K562 (cell line): ENCODE data around the gene LSM4. TPM values are rescaled to one million over a fixed set of nuclear protein-coding genes. Genes with fewer than 3 reads are reported as not detected.

Experiments used
- ARNT ChIP-seq, 2 experiments: fragments of 450-650 bp; IDR thresholded peaks; 2 replicates each; pipeline ENCODE4 v1.6.1; 2016; ENCODE audit warnings: mild to moderate bottlenecking in 1 of 2
- MTF1 ChIP-seq: fragments of 250-450 bp; sonication (Bioruptor Pico); IDR thresholded peaks from 2 replicates; pipeline ENCODE4 v1.9.0; 2021; ENCODE audit warnings: moderate library complexity, mild to moderate bottlenecking, inconsistent platforms, borderline replicate concordance
- POLR2AphosphoS2 ChIP-seq: IDR thresholded peaks from 2 replicates; pipeline ENCODE4 v1.6.1; 2012; ENCODE audit warnings: low read length, improper control_type of control experiment
- POLR2B ChIP-seq: fragments of 450-650 bp; IDR thresholded peaks from 2 replicates; pipeline ENCODE4 v1.6.1; 2018; ENCODE audit warnings: low read depth; ENCODE audit not compliant: partially characterized antibody
- RBM22 ChIP-seq: fragments of 200-400 bp; formaldehyde crosslinking; IDR thresholded peaks from 2 replicates; pipeline ENCODE4 v1.6.1; 2018; ENCODE audit warnings: low read length, low read depth; ENCODE audit not compliant: poor library complexity, severe bottlenecking
- RCOR1 ChIP-seq, 2 experiments: IDR thresholded peaks; 2 replicates each; pipeline ENCODE4 v1.6.1; 2012; ENCODE audit warnings: low read depth in 2 of 2, low read length in 2 of 2, borderline replicate concordance in 1 of 2, improper control_type of control experiment in 1 of 2
- SNIP1 ChIP-seq: fragments of 450-650 bp; IDR thresholded peaks from 2 replicates; pipeline ENCODE4 v1.7.1; 2017; ENCODE audit warnings: low read depth, mild to moderate bottlenecking
- SNRNP70 ChIP-seq: fragments of 200-400 bp; formaldehyde crosslinking; optimal IDR thresholded peaks from 2 replicates; pipeline ENCODE3; 2017; ENCODE audit warnings: low read depth, low read length
- TAL1 ChIP-seq: fragments of 450-650 bp; IDR thresholded peaks from 2 replicates; pipeline ENCODE4 v1.6.1; 2016; ENCODE audit warnings: mild to moderate bottlenecking
- TEAD1 ChIP-seq, 2 experiments: fragments of 450-650 bp in 1 of 2; sonication (generic) in 1 of 2; formaldehyde crosslinking; IDR thresholded peaks; 2 replicates each; pipeline versions ENCODE4 v1.4.0 to v1.8.0; 2020 to 2022; ENCODE audit warnings: mild to moderate bottlenecking in 2 of 2, missing genetic modification reagents in 1 of 2
- TOE1 ChIP-seq, 2 experiments: fragments of 450-650 bp in 1 of 2; sonication (generic) in 1 of 2; formaldehyde crosslinking in 1 of 2; IDR thresholded peaks; 2 replicates each; pipeline versions ENCODE4 v1.7.1 to v1.8.0; 2016 to 2022; ENCODE audit warnings: borderline replicate concordance in 2 of 2, mild to moderate bottlenecking in 2 of 2, antibody characterized with exemption in 1 of 2, inconsistent platforms in 1 of 2, low read depth in 1 of 2, missing genetic modification reagents in 1 of 2, moderate library complexity in 1 of 2
- ZBTB7A ChIP-seq: IDR thresholded peaks from 2 replicates; pipeline ENCODE4 v1.6.1; 2011; ENCODE audit warnings: low read depth, mild to moderate bottlenecking, low read length, moderate library complexity, borderline replicate concordance; ENCODE audit not compliant: control insufficient read depth
- polyA plus RNA-seq, 8 experiments: library from polyadenylated mRNA; depleted of rRNA in 4 of 8; stranded (reverse) in 5 of 8; unstranded in 3 of 8; fragments of >200 nt; fragmentation: Nextera tagmentation in 2 of 8; fragmentation: Illumina TruSeq in 1 of 8; extraction: Ambion mirVana in 2 of 8; extraction: Trizol in 1 of 8; gene quantifications; 2 replicates each; pipeline versions ENCODE4 v1.2.1 to v1.2.3, GENCODE V29; 2011 to 2014; ENCODE audit warnings: inconsistent platforms in 1 of 8, missing spikeins in 1 of 8
- total RNA-seq, 7 experiments: library from RNA; depleted of rRNA in 6 of 7; stranded (reverse); fragments of >200 nt in 6 of 7; fragmentation: Illumina TruSeq in 2 of 7; extraction: Trizol in 2 of 7; gene quantifications; 2 replicates each; pipeline versions ENCODE4 v1.2.1 to v1.2.3, GENCODE V29; 2011 to 2021; ENCODE audit warnings: low replicate concordance in 1 of 7
- TF ChIP-seq, protein P1 (sequence below): IDR thresholded peaks from 2 replicates; pipeline ENCODE4 v1.6.1; 2012; ENCODE audit warnings: low read depth, low read length, improper control_type of control experiment, borderline replicate concordance
- TF ChIP-seq, protein P2 (sequence below): sonication (generic); formaldehyde crosslinking; IDR thresholded peaks from 2 replicates; pipeline ENCODE4 v1.8.1; 2023; ENCODE audit warnings: mild to moderate bottlenecking, missing genetic modification reagents
- TF ChIP-seq, protein P3 (sequence below): fragments of 450-650 bp; IDR thresholded peaks from 2 replicates; pipeline ENCODE4 v1.6.1; 2016; ENCODE audit warnings: antibody characterized with exemption
- TF ChIP-seq, protein P4 (sequence below): fragments of 250-450 bp; sonication (Bioruptor Pico); IDR thresholded peaks from 2 replicates; pipeline ENCODE4 v1.9.0; 2021; ENCODE audit warnings: mild to moderate bottlenecking, inconsistent platforms

LSM4 gene
- total and polyA plus RNA-seq, 9 of the 15 experiments (the other 6 are each of a cell fraction or from before 2014, with no cell fraction given): 11.9 to 763 (median 202) TPM

DNA sequence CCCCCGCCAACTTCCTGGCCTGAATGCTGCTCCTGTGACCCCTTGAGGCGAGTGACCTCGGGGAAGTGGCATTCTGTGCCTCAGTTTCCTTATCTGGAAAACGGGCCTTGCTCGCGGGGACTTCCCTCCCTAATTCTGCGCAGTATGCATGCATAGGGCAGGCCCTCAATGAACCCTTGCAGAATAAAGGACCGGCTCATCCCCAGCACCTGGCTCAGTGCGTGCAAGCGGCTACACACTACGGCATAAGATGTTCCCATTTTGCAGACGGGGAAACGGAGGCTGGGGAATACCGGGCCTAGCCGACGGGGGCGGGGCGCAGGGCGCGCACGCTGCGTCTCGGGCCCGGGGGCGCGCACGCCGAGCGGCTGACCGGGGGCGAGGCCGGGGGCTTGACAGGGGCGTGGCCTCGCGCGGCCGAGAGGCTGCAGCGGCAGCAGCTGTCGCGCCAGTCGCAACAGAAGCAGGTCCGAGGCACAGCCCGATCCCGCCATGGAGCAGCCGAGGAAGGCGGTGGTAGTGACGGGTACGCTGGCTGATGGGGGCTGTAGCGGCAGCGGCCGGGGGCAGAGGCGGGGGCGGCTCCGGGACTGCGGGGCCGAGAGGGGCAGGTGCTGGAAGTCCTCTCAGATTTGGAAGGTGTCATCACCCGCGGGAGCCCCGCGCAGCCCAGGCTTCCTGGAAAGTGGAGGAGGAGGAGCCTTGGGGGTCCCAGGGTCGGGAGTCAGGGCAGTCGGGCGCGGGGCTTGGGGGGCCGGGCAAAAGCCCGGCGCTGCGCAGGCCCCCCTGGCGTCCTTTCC, 17.5 kb upstream of the LSM4 start, which contains the start of gene PGPEP1 (continued):
- TF ChIP-seq TEAD1 (CRISPR knock-in tag; IDR thresholded peaks at IDR 0.05) (peak in 1 of 2 experiments; percentile 77; a peak in 1 of 4 replicates), MTF1 (CRISPR knock-in tag) (no peak), POLR2B (peak; percentile 42), POLR2AphosphoS2 (no peak), TAL1 (no peak), SNRNP70 (no peak), ARNT (IDR thresholded peaks at IDR 0.05) (peak; percentile 28 to 35; a peak in 1 of 4 replicates), RBM22 (peak; percentile 8), ZBTB7A (peak; percentile 89; the same call in 1 of the 2 replicates), TOE1 (IDR thresholded peaks at IDR 0.05; ENCODE audit: borderline replicate concordance) (0 out of 2 replicates have a peak, but pooled peaks have one; percentile 15), TOE1 (CRISPR knock-in tag; IDR thresholded peaks at IDR 0.05; ENCODE audit: borderline replicate concordance, low read depth) (no peak), RCOR1 (IDR thresholded peaks at IDR 0.05; ENCODE audit: borderline replicate concordance in 1 of 2, low read depth in 2 of 2, low read length in 2 of 2) (peak; percentile 79 to 99), SNIP1 (no peak)
- TF ChIP-seq, protein P1, sequence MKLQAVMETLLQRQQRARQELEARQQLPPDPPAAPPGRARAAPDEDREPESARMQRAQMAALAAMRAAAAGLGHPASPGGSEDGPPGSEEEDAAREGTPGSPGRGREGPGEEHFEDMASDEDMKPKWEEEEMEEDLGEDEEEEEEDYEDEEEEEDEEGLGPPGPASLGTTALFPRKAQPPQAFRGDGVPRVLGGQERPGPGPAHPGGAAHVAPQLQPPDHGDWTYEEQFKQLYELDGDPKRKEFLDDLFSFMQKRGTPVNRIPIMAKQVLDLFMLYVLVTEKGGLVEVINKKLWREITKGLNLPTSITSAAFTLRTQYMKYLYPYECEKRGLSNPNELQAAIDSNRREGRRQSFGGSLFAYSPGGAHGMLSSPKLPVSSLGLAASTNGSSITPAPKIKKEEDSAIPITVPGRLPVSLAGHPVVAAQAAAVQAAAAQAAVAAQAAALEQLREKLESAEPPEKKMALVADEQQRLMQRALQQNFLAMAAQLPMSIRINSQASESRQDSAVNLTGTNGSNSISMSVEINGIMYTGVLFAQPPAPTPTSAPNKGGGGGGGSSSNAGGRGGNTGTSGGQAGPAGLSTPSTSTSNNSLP: no peak
- TF ChIP-seq, protein P2, sequence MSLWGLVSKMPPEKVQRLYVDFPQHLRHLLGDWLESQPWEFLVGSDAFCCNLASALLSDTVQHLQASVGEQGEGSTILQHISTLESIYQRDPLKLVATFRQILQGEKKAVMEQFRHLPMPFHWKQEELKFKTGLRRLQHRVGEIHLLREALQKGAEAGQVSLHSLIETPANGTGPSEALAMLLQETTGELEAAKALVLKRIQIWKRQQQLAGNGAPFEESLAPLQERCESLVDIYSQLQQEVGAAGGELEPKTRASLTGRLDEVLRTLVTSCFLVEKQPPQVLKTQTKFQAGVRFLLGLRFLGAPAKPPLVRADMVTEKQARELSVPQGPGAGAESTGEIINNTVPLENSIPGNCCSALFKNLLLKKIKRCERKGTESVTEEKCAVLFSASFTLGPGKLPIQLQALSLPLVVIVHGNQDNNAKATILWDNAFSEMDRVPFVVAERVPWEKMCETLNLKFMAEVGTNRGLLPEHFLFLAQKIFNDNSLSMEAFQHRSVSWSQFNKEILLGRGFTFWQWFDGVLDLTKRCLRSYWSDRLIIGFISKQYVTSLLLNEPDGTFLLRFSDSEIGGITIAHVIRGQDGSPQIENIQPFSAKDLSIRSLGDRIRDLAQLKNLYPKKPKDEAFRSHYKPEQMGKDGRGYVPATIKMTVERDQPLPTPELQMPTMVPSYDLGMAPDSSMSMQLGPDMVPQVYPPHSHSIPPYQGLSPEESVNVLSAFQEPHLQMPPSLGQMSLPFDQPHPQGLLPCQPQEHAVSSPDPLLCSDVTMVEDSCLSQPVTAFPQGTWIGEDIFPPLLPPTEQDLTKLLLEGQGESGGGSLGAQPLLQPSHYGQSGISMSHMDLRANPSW (CRISPR knock-in tag): no peak
- TF ChIP-seq, protein P3, sequence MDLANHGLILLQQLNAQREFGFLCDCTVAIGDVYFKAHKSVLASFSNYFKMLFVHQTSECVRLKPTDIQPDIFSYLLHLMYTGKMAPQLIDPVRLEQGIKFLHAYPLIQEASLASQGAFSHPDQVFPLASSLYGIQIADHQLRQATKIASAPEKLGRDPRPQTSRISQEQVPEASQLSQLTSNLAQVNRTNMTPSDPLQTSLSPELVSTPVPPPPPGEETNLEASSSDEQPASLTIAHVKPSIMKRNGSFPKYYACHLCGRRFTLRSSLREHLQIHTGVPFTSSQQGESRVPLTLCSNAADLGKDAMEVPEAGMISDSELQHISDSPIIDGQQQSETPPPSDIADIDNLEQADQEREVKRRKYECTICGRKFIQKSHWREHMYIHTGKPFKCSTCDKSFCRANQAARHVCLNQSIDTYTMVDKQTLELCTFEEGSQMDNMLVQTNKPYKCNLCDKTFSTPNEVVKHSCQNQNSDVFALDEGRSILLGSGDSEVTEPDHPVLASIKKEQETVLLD: peak; percentile 84
- TF ChIP-seq, protein P4, sequence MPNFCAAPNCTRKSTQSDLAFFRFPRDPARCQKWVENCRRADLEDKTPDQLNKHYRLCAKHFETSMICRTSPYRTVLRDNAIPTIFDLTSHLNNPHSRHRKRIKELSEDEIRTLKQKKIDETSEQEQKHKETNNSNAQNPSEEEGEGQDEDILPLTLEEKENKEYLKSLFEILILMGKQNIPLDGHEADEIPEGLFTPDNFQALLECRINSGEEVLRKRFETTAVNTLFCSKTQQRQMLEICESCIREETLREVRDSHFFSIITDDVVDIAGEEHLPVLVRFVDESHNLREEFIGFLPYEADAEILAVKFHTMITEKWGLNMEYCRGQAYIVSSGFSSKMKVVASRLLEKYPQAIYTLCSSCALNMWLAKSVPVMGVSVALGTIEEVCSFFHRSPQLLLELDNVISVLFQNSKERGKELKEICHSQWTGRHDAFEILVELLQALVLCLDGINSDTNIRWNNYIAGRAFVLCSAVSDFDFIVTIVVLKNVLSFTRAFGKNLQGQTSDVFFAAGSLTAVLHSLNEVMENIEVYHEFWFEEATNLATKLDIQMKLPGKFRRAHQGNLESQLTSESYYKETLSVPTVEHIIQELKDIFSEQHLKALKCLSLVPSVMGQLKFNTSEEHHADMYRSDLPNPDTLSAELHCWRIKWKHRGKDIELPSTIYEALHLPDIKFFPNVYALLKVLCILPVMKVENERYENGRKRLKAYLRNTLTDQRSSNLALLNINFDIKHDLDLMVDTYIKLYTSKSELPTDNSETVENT (CRISPR knock-in tag): no peak
